HG02884 (cell line): ENCODE data around the gene KCTD18.

Experiments used
- ATAC-seq: cut with Tn5 transposase; IDR thresholded peaks from one replicate; pipeline ENCODE4 v1.9.1; 2021; ENCODE audit warnings: mild to moderate bottlenecking, moderate library complexity; ENCODE audit not compliant: unreplicated experiment

The KCTD18 gene

GRCh38 chr2:200486529-200486928 is 23.3 kb downstream of the KCTD18 start:
- ATAC-seq, result no peak

DNA sequence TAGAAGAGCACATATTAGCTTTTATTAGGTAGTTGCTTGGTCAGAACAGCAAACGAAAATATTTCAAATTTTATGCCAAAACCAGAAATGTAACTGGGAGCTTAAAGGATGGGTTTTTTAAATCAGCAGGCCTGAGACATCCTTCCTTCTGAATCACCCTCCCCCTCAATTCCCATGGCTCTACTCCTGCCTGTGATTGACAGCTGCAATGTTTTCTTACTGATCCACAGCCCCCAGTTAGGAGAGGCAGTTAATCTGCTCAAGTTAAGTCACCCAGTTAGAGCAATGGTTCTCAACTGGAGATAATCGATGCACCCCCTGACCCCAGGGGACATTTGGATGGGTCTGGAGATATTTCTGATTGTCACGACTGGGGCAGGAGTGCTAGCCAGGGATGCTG is 24.9 kb downstream of the KCTD18 start:
- no peak for ATAC-seq

GRCh38 chr2:200483729-200484198 is 26.1 kb downstream of the KCTD18 start:
- ATAC-seq, result peak; percentile 53

DNA sequence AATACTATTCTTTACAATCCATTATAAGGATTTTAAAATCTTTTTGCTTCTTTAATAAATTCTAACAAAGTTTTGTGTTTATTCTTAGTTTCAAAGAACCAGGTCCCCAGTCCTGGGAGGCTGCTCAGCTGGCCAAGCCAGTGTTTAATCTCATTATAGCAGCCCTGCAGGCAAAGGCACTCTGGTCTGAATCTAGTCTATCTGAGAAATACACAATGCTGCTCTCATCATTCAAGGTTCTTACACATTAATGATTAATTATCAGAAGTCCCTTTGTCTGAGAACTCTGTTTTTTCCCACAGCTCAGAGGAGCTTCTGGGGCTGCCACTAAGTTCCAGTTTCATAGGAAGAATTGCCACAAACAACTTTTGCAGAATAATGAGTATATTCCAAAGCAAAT is 27.7 kb downstream of the KCTD18 start:
- ATAC-seq, result no peak

- no peak for ATAC-seq
These were observed 30.1 kb downstream of the KCTD18 start for GRCh38 chr2:200479692-200480265.

GRCh38 chr2:200477667-200478131 is 32.2 kb downstream of the KCTD18 start:
- no peak for ATAC-seq

GRCh38 chr2:200476836-200477235 is 33.0 kb downstream of the KCTD18 start:
- no peak for ATAC-seq

GRCh38 chr2:200475795-200476194 is 34.1 kb downstream of the KCTD18 start:
- no peak for ATAC-seq

DNA sequence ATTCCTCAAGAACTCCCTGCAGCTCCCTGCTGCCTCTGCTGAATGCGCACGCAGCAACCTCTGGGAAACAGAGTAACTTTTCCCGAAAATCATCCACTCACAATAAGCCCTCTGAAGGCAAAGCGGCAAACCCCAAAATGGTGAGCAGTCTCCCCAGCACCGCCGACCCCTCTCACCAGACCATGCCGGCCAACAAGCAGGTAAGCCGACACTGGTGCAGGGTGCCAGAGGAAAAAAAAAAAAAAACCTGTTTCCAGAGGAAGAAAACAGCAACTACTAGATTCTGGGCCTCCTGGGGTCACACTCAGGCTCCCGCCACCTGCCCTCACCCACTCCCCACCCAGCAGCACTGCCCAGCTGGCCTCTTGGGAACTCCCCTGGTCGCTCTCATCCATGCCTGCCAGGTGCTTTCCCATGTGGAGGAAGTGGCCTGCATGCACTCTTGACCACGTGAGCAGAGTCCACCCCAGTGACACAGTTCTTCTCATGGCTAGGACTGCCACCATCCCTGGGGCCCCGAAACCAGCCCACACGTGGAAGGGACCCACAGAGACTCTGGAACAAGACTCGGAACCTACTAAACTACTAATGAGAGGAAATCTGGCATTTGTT is 36.9 kb downstream of the KCTD18 start:
- ATAC-seq, result no peak

GRCh38 chr2:200471928-200472645 is 37.8 kb downstream of the KCTD18 start:
- peak; percentile 20 for ATAC-seq

GRCh38 chr2:200471324-200471848 is 38.5 kb downstream of the KCTD18 start:
- peak; percentile 79 for ATAC-seq

DNA sequence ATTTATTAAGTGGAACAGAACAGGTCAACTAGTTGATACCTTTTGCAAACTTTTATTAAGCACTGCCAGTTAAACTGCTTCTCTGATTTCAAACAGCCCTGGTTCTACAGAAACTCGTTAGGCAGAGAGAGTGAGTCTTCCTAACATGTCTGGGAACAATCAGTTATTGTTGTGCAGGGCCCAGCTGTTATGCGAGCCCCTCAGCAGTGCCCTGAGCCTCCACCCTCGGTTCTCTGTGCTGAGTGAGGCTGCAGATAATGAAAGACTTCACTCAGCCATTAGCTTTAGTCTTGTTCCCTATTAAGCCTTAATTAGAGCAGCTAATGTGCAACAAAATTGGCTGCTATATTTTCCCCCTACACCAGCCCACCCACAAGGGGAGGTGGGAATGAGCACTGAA is 39.6 kb downstream of the KCTD18 start:
- ATAC-seq, result no peak

DNA sequence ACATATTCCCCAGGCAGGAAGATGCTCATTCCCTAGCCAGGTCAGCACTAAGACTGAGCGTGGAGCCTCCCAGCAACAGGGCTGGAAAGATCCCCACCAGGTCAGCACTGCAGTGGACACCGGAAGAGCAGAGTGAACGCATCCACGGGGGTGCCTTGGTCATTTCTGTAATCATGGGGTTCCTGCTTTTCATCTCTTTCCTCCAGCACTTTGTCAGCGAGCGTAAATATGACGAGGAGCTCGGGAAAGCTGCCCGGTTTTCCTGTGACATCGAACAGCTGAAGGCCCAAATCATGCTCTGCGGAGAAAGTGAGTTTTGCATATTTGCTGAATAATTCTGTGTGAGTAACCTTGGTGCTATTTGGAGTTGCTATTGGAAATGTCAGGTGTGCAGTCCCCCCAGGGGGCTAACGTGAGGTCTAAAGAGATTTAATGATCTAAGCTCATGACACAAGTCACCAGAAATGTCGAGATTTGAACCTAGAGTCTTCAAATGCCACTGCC is 40.1 kb downstream of the KCTD18 start:
- ATAC-seq, result no peak

- ATAC-seq, result no peak
These were observed 41.8 kb downstream of the KCTD18 start for GRCh38 chr2:200467806-200468681.

DNA sequence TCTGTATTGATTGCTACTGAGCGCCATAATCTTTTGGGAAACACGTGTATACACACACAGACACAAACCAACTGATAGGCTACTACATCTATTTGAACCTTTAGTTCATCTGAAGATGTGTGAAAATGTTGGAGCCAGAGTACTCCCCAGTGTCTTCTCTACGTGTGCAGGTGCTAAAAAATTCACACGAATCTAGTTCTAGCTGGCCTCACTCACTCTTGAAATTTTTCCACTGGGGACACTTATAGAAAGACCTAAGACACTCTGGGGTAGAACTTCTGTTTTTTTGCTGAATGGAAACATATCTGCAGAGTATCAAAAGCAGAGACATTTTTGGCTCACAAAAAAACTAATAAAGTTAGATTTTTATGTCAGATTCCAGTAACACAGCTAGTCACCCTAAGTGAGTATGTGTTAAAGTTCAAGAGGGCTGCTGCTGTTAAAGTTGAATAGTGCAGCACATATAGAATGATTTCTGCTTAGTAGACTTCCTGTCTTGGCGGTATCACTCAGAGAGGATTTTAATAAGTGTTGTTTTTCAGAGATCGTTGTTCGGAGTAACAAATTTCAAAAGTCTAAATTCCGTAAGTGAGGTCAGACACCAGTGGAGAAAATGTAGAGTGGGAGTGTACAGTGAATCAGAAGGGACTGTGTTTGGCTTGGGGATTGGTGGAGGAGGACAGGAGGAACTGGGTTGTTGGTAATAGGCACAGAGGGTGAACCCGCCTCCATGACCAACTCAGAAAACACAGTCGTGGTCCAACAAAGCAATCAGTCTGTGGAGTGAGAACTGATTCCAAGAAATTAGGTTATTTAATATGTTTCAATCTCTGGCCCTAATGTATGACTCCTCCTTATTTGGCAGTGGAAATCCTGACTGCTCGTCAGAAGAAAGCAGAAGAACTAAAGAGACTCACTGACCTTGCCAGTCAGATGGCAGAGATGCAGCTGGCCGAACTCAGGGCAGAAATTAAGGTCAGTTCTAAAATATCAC is 43.1 kb downstream of the KCTD18 start:
- no peak for ATAC-seq

DNA sequence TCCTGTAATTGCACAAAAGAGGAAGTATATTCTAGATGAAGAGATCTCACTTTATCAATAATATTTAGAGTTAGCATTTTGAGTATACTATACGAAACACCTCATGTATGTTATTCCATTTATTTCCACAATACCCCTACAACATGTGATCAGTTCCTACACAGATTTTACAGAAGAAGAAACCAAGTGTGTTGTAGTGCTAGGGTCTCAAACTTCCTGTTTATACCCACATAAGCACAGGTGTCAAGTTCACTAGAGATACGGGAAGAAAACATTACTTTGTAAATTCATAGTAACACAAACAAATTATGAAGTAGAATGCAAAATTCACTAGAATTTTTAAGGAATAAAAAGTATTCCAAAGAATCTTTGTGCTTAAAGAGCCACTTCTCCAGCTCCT is 46.4 kb downstream of the KCTD18 start:
- ATAC-seq, result no peak

- ATAC-seq, result no peak
These were observed 47.8 kb downstream of the KCTD18 start for GRCh38 chr2:200461846-200462710.

GRCh38 chr2:200459101-200459500 is 50.8 kb downstream of the KCTD18 start:
- no peak for ATAC-seq

DNA sequence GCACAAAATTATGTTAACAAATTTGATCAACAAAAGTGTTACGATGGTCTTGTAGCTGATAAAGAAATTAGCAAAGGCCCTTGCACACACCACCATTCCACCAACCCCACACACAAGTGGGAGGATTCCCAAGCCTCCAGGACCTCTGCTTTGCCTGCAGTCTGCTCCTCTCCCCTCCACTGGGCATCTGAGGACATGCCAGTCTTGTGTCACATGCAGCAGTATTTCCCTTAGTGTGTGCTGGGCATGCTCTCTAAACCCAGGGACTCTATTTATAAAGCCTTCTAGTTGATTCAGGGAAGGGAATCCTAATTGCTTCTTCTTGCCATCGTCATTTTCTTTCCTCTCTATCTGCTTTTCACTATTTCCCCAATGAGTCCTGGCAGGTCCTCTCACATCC is 53.3 kb downstream of the KCTD18 start:
- no peak for ATAC-seq
